ENCODE results near the gene PHYKPL. TPM values are rescaled to one million over a fixed set of nuclear protein-coding genes. Genes with fewer than 3 reads are reported as not detected.

The PHYKPL gene
- total and polyA plus RNA-seq, 2 of the 8 experiments (the other 6 are each of a cell fraction or from before 2014, with no cell fraction given): 25.1 to 32.1 TPM

DNA sequence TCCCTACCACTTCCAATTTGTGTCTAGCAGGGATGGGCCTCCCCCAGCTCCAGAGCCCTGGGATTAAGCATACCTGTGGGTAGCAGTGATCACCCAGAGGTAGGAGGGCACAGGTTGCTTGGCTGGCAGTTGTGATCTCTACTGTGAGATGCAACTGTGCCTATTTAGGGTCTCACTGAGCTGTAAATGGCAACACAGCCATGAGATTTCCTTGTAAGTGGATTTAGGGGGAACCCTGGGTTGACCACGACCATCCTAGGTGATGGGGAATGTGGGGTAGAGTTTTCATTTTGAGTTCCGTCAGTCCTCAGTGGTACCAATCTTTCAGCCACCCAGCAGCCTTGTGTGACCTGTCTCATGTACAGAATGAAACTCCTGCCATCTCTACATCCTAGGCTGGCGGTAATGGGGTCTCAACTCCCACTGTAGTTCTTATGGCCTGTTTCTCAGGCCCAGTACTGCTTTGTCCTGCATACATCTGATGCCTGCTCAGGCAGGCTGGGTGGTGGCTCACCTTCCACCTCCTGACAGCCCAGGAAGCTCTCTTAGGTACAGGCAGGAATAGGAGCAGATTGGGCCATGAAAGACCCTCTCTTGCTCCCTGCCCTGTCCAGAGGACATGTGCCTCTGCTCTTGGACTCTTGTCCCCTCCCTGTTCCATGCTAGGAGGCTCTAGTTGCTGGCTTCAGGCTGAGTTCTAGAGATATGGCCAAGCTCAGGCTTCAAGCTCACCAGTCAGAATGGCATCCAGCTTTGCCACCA lies 20.2 kb downstream of the PHYKPL start (continued):
- TF ChIP-seq GABPA (IDR thresholded peaks at IDR 0.05; ENCODE audit: borderline replicate concordance, insufficient read depth, low read length): no peak
- TF ChIP-seq SUZ12 (IDR thresholded peaks at IDR 0.05; ENCODE audit: low read length): no peak
- no peak for TF ChIP-seq ASH2L (IDR thresholded peaks at IDR 0.05; ENCODE audit: low read length)
- TF ChIP-seq, protein P1, sequence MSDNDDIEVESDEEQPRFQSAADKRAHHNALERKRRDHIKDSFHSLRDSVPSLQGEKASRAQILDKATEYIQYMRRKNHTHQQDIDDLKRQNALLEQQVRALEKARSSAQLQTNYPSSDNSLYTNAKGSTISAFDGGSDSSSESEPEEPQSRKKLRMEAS (IDR thresholded peaks at IDR 0.05): no peak
- no peak for TF ChIP-seq HDAC2 (IDR thresholded peaks at IDR 0.05; ENCODE audit: borderline replicate concordance in 1 of 2, low read depth in 2 of 2, low read length in 2 of 2)
- TF ChIP-seq, protein P2, sequence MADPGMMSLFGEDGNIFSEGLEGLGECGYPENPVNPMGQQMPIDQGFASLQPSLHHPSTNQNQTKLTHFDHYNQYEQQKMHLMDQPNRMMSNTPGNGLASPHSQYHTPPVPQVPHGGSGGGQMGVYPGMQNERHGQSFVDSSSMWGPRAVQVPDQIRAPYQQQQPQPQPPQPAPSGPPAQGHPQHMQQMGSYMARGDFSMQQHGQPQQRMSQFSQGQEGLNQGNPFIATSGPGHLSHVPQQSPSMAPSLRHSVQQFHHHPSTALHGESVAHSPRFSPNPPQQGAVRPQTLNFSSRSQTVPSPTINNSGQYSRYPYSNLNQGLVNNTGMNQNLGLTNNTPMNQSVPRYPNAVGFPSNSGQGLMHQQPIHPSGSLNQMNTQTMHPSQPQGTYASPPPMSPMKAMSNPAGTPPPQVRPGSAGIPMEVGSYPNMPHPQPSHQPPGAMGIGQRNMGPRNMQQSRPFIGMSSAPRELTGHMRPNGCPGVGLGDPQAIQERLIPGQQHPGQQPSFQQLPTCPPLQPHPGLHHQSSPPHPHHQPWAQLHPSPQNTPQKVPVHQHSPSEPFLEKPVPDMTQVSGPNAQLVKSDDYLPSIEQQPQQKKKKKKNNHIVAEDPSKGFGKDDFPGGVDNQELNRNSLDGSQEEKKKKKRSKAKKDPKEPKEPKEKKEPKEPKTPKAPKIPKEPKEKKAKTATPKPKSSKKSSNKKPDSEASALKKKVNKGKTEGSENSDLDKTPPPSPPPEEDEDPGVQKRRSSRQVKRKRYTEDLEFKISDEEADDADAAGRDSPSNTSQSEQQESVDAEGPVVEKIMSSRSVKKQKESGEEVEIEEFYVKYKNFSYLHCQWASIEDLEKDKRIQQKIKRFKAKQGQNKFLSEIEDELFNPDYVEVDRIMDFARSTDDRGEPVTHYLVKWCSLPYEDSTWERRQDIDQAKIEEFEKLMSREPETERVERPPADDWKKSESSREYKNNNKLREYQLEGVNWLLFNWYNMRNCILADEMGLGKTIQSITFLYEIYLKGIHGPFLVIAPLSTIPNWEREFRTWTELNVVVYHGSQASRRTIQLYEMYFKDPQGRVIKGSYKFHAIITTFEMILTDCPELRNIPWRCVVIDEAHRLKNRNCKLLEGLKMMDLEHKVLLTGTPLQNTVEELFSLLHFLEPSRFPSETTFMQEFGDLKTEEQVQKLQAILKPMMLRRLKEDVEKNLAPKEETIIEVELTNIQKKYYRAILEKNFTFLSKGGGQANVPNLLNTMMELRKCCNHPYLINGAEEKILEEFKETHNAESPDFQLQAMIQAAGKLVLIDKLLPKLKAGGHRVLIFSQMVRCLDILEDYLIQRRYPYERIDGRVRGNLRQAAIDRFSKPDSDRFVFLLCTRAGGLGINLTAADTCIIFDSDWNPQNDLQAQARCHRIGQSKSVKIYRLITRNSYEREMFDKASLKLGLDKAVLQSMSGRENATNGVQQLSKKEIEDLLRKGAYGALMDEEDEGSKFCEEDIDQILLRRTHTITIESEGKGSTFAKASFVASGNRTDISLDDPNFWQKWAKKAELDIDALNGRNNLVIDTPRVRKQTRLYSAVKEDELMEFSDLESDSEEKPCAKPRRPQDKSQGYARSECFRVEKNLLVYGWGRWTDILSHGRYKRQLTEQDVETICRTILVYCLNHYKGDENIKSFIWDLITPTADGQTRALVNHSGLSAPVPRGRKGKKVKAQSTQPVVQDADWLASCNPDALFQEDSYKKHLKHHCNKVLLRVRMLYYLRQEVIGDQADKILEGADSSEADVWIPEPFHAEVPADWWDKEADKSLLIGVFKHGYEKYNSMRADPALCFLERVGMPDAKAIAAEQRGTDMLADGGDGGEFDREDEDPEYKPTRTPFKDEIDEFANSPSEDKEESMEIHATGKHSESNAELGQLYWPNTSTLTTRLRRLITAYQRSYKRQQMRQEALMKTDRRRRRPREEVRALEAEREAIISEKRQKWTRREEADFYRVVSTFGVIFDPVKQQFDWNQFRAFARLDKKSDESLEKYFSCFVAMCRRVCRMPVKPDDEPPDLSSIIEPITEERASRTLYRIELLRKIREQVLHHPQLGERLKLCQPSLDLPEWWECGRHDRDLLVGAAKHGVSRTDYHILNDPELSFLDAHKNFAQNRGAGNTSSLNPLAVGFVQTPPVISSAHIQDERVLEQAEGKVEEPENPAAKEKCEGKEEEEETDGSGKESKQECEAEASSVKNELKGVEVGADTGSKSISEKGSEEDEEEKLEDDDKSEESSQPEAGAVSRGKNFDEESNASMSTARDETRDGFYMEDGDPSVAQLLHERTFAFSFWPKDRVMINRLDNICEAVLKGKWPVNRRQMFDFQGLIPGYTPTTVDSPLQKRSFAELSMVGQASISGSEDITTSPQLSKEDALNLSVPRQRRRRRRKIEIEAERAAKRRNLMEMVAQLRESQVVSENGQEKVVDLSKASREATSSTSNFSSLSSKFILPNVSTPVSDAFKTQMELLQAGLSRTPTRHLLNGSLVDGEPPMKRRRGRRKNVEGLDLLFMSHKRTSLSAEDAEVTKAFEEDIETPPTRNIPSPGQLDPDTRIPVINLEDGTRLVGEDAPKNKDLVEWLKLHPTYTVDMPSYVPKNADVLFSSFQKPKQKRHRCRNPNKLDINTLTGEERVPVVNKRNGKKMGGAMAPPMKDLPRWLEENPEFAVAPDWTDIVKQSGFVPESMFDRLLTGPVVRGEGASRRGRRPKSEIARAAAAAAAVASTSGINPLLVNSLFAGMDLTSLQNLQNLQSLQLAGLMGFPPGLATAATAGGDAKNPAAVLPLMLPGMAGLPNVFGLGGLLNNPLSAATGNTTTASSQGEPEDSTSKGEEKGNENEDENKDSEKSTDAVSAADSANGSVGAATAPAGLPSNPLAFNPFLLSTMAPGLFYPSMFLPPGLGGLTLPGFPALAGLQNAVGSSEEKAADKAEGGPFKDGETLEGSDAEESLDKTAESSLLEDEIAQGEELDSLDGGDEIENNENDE (IDR thresholded peaks at IDR 0.05; ENCODE audit: insufficient replicate concordance, low read length): no peak
